Measurements from ENCODE around the gene FYN. TPM values are rescaled to one million over a fixed set of nuclear protein-coding genes. Genes with fewer than 3 reads are reported as not detected.
A peak's percentile ranks its signal among the peaks of the same experiment; 100 is the strongest.

Gene FYN
- total and polyA plus RNA-seq, 2 experiments from 2014 or later, result 95.7 to 104 TPM

DNA sequence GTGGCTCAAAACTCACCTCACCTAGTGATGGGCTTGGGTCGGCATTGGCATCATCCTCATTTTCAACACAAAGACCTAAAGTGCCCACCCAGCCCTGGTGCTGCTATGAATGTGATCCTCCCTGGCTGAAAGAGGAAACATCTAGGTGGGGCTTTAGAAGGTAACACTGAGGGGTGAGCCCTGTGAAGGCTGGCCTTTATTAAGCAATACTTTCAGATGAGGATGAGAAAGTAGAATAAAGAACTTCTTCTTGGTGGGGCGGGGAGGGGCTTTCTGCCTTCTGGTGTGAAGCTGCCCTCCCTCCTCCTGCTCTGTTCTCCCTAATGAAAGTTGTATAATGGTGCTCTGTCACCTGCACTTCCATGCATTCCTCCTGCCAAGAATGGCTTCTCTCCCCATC, 134.6 kb downstream of the FYN start:
- Histone ChIP-seq H3K4me3 (no peak overlapping the region), H3K9me3 (ENCODE audit: low read depth) (no peaks in the 10 kb centered on the region), H3K27ac (no peak overlapping the region), H3K27me3 (no peaks in the 10 kb centered on the region), H3K36me3 (no peaks in the 10 kb centered on the region), H3K4me1 (ENCODE audit: low read depth) (no peaks in the 10 kb centered on the region)
- TF ChIP-seq, protein P1, sequence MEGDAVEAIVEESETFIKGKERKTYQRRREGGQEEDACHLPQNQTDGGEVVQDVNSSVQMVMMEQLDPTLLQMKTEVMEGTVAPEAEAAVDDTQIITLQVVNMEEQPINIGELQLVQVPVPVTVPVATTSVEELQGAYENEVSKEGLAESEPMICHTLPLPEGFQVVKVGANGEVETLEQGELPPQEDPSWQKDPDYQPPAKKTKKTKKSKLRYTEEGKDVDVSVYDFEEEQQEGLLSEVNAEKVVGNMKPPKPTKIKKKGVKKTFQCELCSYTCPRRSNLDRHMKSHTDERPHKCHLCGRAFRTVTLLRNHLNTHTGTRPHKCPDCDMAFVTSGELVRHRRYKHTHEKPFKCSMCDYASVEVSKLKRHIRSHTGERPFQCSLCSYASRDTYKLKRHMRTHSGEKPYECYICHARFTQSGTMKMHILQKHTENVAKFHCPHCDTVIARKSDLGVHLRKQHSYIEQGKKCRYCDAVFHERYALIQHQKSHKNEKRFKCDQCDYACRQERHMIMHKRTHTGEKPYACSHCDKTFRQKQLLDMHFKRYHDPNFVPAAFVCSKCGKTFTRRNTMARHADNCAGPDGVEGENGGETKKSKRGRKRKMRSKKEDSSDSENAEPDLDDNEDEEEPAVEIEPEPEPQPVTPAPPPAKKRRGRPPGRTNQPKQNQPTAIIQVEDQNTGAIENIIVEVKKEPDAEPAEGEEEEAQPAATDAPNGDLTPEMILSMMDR (IDR thresholded peaks at IDR 0.05; ENCODE audit: low read depth, low read length), result no peak
- DNase-seq (ENCODE audit: low read depth in 1 of 2, low spot score in 1 of 2), result no peak

DNA sequence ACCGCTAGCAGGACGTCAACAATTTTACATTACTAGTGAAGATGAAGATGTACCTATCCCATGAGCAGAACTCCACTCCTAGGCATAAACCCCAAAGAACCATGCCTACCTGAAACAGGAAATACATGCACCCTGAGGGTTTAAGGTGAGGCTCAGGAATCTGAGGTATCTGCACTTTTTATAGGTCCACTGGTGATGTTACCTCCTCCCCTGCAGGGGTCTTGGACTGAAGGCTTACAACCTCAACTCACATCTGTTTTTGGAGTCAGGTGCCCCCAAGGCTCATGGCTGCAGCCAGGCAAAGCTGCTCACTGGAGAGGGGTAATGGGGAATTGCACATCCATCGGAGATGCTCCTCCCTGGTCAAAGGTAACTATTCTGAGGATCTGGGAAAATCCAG, 135.1 kb downstream of the FYN start:
- DNase-seq (ENCODE audit: low read depth in 1 of 2, low spot score in 1 of 2), result no peak
- TF ChIP-seq, protein P1 (IDR thresholded peaks at IDR 0.05; ENCODE audit: low read depth, low read length), result no peak

DNA sequence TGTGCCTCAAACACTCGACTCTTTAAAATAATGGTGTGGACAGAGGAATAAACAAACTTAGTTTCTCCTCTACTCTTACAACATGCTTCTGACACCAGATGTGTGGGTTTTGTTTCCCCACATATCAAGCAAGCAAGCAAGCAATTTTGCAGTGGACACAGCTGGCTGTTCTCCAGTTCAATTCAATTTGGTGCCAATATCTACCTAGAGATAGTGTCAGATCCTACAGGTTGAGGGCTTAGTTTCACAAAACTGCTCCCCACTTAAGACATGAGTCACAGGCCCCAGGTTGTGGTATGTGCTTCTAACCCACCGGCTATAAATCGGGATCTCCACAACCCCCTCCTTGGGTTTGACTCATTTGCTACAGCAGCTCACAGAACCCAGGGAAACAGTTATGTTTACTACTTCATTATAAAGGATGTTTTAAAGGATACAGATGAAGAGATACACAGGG, 136.2 kb downstream of the FYN start:
- Histone ChIP-seq H3K4me3 (no peak overlapping the region), H3K9me3 (ENCODE audit: low read depth) (no peaks in the 10 kb centered on the region), H3K36me3 (no peaks in the 10 kb centered on the region), H3K27me3 (no peaks in the 10 kb centered on the region), H3K27ac (no peak overlapping the region), H3K4me1 (ENCODE audit: low read depth) (no peaks in the 10 kb centered on the region)
- peak in 1 of 2 donors; percentile 35 for DNase-seq (ENCODE audit: low read depth in 1 of 2, low spot score in 1 of 2)
- TF ChIP-seq, protein P1 (IDR thresholded peaks at IDR 0.05; ENCODE audit: low read depth, low read length), result no peak

More for the DNA sequence above, 135.1 kb downstream of the FYN start:
- H3K36me3 ChIP-seq, result no peaks in the 10 kb centered on the region
- H3K4me3 ChIP-seq, result no peak overlapping the region
- H3K27ac ChIP-seq, result no peak overlapping the region
- no peaks in the 10 kb centered on the region for H3K4me1 ChIP-seq (ENCODE audit: low read depth)
- no peaks in the 10 kb centered on the region for H3K9me3 ChIP-seq (ENCODE audit: low read depth)
- no peaks in the 10 kb centered on the region for H3K27me3 ChIP-seq

DNA sequence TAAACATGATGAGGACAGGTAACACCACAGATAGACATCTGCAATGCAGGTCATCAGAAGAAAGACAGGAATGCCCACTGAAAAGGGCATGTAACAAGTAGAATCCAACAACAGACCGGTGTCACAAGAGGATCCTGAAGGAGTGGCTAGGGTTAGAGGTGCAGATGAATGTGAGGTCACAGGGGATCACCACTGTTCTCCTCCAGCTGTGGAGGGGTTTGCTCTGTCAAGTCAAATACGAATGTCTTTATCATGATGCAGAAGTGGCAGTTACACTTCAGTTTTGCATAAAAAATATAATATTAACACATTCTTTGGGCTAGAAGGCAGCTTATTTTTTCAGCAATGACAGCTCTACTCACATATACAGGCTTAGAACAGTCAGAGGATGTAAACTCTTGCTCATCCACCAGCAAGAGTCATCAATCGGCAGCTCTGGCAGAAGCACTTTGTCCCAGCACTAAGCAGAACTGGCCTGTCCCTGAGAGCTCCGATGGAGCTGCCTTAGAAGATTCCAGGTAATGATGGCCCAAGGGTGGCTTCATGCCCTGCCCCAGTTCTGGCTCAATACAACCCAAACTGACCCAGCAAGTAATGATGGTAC, 137.1 kb downstream of the FYN start:
- DNase-seq (ENCODE audit: low read depth in 1 of 2, low spot score in 1 of 2), result no peak
- TF ChIP-seq, protein P1 (IDR thresholded peaks at IDR 0.05; ENCODE audit: low read depth, low read length), result no peak

DNA sequence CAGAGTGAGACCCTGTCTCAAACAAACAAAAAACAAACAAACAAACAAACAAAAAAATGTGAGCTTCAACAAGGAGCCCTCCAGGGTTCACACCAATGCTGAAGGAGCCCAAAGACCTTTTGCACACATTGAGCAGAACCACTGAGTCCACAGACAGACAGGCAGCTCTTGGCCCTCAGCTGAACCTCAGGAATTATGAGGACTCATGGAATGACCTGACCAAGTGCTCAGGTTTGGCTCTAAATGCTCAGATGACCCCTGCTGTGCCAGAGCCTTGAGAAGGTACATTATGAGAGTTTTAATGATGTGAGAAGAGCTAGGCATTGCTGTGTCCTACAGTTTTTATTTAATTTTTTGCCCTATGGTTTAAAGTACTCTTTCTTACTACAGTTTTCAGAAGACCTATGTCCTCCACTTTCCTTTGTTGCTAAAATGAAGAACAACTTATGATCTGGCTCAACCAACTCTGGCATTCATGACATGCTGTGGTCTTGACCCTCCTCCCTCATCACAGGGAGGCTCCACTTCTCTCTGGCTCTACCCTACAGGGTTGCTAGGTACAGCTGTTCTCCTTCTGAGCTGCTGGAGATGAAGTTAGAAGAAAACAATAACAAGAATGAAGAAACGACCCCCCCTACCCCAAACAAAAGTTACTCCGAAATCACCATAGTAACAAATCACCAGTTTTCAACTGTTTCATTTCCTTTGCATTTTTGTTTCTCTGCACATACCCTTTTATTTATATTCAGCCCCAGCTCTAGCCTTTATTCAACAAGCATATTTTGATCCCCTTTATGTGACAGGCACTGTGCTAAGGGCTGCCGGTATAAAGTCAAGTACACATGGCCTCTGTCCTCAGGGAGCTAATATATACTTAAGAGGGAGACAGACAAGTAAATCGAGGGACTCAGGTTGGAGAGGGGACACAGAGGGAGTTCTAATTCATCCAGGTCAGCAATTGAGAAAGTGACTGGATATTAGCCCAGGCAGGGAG, 138.9 kb downstream of the FYN start:
- H3K27ac ChIP-seq, result no peak overlapping the region
- H3K4me1 ChIP-seq (ENCODE audit: low read depth), result no peaks in the 10 kb centered on the region
- H3K36me3 ChIP-seq, result no peaks in the 10 kb centered on the region
- H3K4me3 ChIP-seq, result no peak overlapping the region
- no peak for DNase-seq (ENCODE audit: low read depth in 1 of 2, low spot score in 1 of 2)
- TF ChIP-seq, protein P1 (IDR thresholded peaks at IDR 0.05; ENCODE audit: low read depth, low read length), result no peak
- H3K9me3 ChIP-seq (ENCODE audit: low read depth), result no peaks in the 10 kb centered on the region
- no peaks in the 10 kb centered on the region for H3K27me3 ChIP-seq

More for the DNA sequence above, 137.1 kb downstream of the FYN start:
- Histone ChIP-seq H3K36me3 (no peaks in the 10 kb centered on the region), H3K4me1 (ENCODE audit: low read depth) (no peaks in the 10 kb centered on the region), H3K9me3 (ENCODE audit: low read depth) (no peaks in the 10 kb centered on the region), H3K27ac (no peak overlapping the region), H3K4me3 (no peak overlapping the region), H3K27me3 (no peaks in the 10 kb centered on the region)

Data from cardiac muscle cell (in vitro differentiated cells and primary cell).